Brain microvascular endothelial cell (primary cell): ENCODE measurements around the gene KCNH1.

Experiments used
- DNase-seq: peaks from one replicate; pipeline ENCODE4 v3.0.0-alpha.2; 2020
- H3K27ac ChIP-seq: fragments of 250-450 bp; sonication (Bioruptor Pico); 2 replicates; pipeline ENCODE4 v1.5.1; 2020; ENCODE audit warnings: mild to moderate bottlenecking, moderate library complexity
- H3K27me3 ChIP-seq: fragments of 250-450 bp; sonication (Bioruptor Pico); replicated peaks from 2 replicates; pipeline ENCODE4 v1.5.1; 2020; ENCODE audit warnings: mild to moderate bottlenecking
- H3K36me3 ChIP-seq: fragments of 250-450 bp; sonication (Bioruptor Pico); replicated peaks from 2 replicates; pipeline ENCODE4 v1.5.1; 2020; ENCODE audit warnings: mild to moderate bottlenecking
- H3K4me3 ChIP-seq: 2 replicates; pipeline ENCODE4 v1.5.1; 2011; ENCODE audit warnings: low read depth, mild to moderate bottlenecking, control low read depth, low read length, moderate library complexity
- CTCF ChIP-seq: IDR thresholded peaks from 2 replicates; pipeline ENCODE4 v1.5.1; 2011; ENCODE audit warnings: low read depth, mild to moderate bottlenecking, moderate library complexity, low read length, control low read depth, inconsistent platforms; ENCODE audit errors: missing control alignments
- in situ Hi-C: cut with HindIII; loops from 2 replicates; pipeline ENCODE4 v1.10.0; 2017; ENCODE audit warnings: low sequenced_read_pairs, low pct_ligation_motif_present

Gene KCNH1

GRCh38 chr1:211099393-211099792 lies 34.6 kb downstream of the KCNH1 start:
- in situ Hi-C loops = no loop called here
- no peak for DNase-seq

DNA sequence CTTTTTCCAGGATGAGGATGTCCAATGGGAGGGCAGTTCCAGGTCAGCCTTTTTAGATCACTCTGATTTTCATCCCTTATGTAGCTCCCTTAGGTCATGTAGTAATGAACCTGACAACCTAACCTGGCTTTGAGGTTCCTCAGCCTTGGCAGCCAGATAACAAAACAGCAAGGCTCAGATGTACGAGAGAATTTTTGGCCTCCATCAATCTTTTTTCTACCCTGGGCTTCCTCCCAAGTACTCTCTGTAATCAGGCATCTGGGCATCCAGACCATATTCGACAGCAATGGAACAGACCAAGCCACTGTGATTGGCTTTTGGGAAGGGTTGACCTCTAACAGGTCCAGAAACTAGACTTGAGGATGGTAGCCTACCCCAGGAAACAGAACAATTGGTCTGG lies 38.6 kb downstream of the KCNH1 start:
- DNase-seq = no peak
- Histone ChIP-seq H3K4me3 (no peak overlapping the region), H3K36me3 (no peaks in the 10 kb centered on the region), H3K27me3 (no peaks in the 10 kb centered on the region), H3K27ac (no peak overlapping the region)
- in situ Hi-C loops = no loop called here
- no peak for TF ChIP-seq CTCF

More at GRCh38 chr1:211099393-211099792, 34.6 kb downstream of the KCNH1 start:
- Histone ChIP-seq H3K27me3 (no peaks in the 10 kb centered on the region), H3K36me3 (no peaks in the 10 kb centered on the region), H3K27ac (no peak overlapping the region), H3K4me3 (no peak overlapping the region)
- TF ChIP-seq CTCF = no peak

DNA sequence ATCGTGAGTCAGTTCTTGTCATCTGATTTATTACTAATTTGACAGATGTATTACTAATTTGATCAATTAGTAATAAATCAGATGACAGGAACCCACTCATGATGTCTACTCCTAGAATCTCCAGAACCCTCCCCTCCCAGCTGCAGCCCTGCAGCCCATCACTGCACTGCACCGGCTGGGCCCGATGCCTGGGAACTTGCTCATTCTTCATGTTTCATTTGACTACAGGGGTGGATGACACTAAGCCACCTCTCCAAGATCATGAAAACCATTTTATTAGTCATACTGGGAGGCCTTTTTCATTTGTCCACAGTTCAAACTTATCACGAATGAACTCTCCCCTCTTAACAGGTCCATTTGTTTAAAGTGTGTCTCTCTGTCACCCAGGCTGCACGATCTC lies 41.0 kb downstream of the KCNH1 start:
- no peak overlapping the region for H3K4me3 ChIP-seq
- H3K27me3 ChIP-seq = no peaks in the 10 kb centered on the region
- no peak overlapping the region for H3K27ac ChIP-seq
- H3K36me3 ChIP-seq = no peaks in the 10 kb centered on the region
- TF ChIP-seq CTCF = no peak
- in situ Hi-C loops = no loop called here
- DNase-seq = no peak

GRCh38 chr1:211091867-211092266 lies 42.1 kb downstream of the KCNH1 start:
- no peak for TF ChIP-seq CTCF
- no peaks in the 10 kb centered on the region for H3K27me3 ChIP-seq
- H3K4me3 ChIP-seq = no peak overlapping the region
- DNase-seq = no peak
- H3K36me3 ChIP-seq = no peaks in the 10 kb centered on the region
- H3K27ac ChIP-seq = no peak overlapping the region
- in situ Hi-C loops = no loop called here

GRCh38 chr1:211089536-211089935 lies 44.4 kb downstream of the KCNH1 start:
- H3K27me3 ChIP-seq = no peaks in the 10 kb centered on the region
- in situ Hi-C loops = no loop called here
- DNase-seq = no peak
- TF ChIP-seq CTCF = no peak
- H3K36me3 ChIP-seq = no peaks in the 10 kb centered on the region
- H3K4me3 ChIP-seq = no peak overlapping the region
- H3K27ac ChIP-seq = no peak overlapping the region

DNA sequence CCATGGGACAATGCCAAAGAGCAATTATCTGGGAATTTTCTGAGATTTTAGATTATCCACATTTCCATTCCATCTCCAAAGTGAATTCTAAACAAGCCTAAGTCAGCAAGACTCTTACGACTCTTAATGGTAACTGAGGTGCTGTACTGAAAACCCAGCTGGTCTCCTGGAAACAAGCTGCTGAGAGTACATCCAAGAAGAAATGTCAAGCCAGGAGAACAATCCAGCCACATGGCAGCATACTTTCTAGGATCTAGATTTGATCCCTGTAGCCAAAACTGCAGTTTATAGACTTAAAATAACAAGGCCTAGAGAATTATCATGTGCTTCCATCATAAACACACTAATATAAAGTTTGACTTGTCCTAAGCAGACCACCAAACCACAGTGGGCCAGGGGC lies 45.8 kb downstream of the KCNH1 start:
- DNase-seq = no peak
- H3K4me3 ChIP-seq = no peak overlapping the region
- no peaks in the 10 kb centered on the region for H3K27me3 ChIP-seq
- TF ChIP-seq CTCF = no peak
- in situ Hi-C loops = no loop called here
- no peaks in the 10 kb centered on the region for H3K36me3 ChIP-seq
- no peak overlapping the region for H3K27ac ChIP-seq
